ENCODE measurements around the gene ZIC1.

- TF ChIP-seq ZNF274 (IDR thresholded peaks at IDR 0.05; ENCODE audit: low read depth, low read length) (no peak), YY1 (IDR thresholded peaks at IDR 0.05; ENCODE audit: insufficient read depth, insufficient read length) (no peak)
These were observed 15.6 kb downstream of the ZIC1 start for GRCh38 chr3:147424581-147425387.

Data from NT2/D1 (cell line).